GM12801 (cell line): Measurements from ENCODE around the gene SLC17A2.

Experiments used
- CTCF ChIP-seq: IDR thresholded peaks from one replicate; pipeline ENCODE4 v1.5.1; 2011; ENCODE audit warnings: control low read depth; ENCODE audit not compliant: insufficient read length; ENCODE audit errors: extremely low read depth

Gene SLC17A2

GRCh38 chr6:25958700-25959162 is 28.2 kb upstream of the SLC17A2 start:
- no peak for TF ChIP-seq CTCF

GRCh38 chr6:25956226-25956625 is 25.7 kb upstream of the SLC17A2 start:
- TF ChIP-seq CTCF = no peak

DNA sequence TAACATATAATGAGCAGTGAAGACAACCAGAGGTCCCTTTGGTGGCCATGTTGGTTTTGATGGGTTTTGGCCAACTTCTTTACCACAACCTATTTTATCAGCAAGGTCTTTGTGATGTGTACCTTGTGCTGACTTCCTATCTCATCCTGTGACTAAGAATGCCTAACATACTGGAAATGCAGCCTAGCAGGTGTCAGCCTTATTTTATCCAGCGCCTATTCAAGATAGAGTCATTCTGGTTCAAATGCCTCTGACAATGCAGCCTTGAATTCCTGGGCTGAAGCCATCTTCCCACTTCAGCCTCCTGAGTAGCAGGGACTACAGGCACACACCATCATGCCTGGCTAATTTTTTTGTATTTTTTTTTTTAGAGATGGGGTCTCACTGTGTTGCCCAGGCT is 24.3 kb upstream of the SLC17A2 start:
- no peak for TF ChIP-seq CTCF

- TF ChIP-seq CTCF = no peak
Observed at GRCh38 chr6:25953733-25954132, 23.2 kb upstream of the SLC17A2 start.

DNA sequence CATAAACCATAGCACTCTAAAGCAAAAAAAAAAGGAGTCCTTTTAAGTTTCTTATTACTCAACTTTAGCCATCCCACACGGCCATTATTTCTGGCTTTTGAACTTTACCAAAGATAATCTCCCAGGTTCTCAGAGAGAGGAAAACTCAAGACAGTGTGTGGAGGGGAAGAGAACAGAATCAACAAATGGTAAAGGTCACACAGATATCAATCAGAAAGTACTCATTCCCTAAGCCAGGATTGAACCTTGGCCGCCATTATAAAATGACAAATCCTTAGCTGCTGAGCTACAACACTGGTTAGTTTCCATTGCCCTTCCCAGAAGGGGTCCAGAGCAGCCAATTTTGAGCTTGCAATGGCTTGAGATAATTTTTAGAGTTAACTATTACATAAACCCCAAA is 22.0 kb upstream of the SLC17A2 start:
- no peak for TF ChIP-seq CTCF

- no peak for TF ChIP-seq CTCF
Observed at GRCh38 chr6:25951296-25952032, 21.0 kb upstream of the SLC17A2 start.

DNA sequence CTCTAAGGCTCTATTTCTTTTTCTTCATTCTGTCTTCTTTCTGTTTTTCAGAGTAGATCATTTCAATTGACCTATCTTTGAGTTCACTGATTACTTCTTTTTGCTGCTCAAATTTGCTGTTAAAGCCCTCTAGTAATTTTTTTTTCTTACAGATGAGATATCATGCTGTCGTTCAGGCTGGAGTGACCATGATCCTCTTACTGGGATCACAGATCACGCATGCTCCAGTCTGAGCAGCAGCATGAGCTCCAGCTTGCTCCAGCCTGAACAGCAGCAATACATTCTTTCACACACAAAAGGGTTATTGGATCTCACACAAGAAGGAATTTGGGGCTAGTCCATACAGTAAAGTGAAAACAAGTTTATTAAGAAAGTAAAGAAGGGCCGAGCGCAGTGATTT is 19.8 kb upstream of the SLC17A2 start:
- TF ChIP-seq CTCF = no peak
